A549 (cell line): ENCODE data around the gene MPPED2.

Experiments
- BCL3 ChIP-seq: fragments of >200 bp; sonication (Bioruptor Twin); formaldehyde crosslinking; IDR thresholded peaks from 3 replicates; pipeline ENCODE4 v1.6.1; 2016
- CBX2 ChIP-seq: fragments of 200-600 bp; sonication (generic); IDR thresholded peaks from 2 replicates; pipeline ENCODE4 v1.6.1; 2016; ENCODE audit warnings: low read depth, mild to moderate bottlenecking, borderline replicate concordance
- CHD4 ChIP-seq: fragments of 200-600 bp; sonication (generic); IDR thresholded peaks from 2 replicates; pipeline ENCODE4 v1.6.1; 2016; ENCODE audit warnings: antibody characterized with exemption, mild to moderate bottlenecking, borderline replicate concordance
- CTCF ChIP-seq: fragments of >200 bp; sonication (Bioruptor Twin); formaldehyde crosslinking; IDR thresholded peaks from 3 replicates; pipeline ENCODE4 v1.5.1; 2016
- JUN ChIP-seq, 2 experiments: fragments of >200 bp; sonication (Bioruptor Twin); formaldehyde crosslinking; IDR thresholded peaks; 2 replicates in 1 of 2; 3 replicates in 1 of 2; pipeline ENCODE4 v1.6.1; 2016 to 2017
- KDM1A ChIP-seq: fragments of 200-600 bp; sonication (generic); IDR thresholded peaks from 2 replicates; pipeline ENCODE4 v1.6.1; 2016; ENCODE audit warnings: low read depth, mild to moderate bottlenecking
- MAX ChIP-seq: IDR thresholded peaks from 2 replicates; pipeline ENCODE4 v1.6.1; 2012
- MAZ ChIP-seq: fragments of 150-350 bp; IDR thresholded peaks from 2 replicates; pipeline ENCODE4 v1.6.1; 2014; ENCODE audit warnings: antibody characterized with exemption, low read depth, low read length, borderline replicate concordance
- PHF8 ChIP-seq: fragments of 200-600 bp; sonication (generic); IDR thresholded peaks from 2 replicates; pipeline ENCODE4 v1.6.1; 2016; ENCODE audit warnings: low read depth, mild to moderate bottlenecking, antibody characterized with exemption, moderate library complexity, borderline replicate concordance
- POLR2A ChIP-seq: IDR thresholded peaks from 2 replicates; pipeline ENCODE4 v1.6.1; 2012; ENCODE audit warnings: mild to moderate bottlenecking, low read length
- POLR2AphosphoS2 ChIP-seq: conservative IDR thresholded peaks from 2 replicates; pipeline ENCODE4 v1.6.1; 2012; ENCODE audit warnings: low read length, improper control_type of control experiment, inconsistent platforms
- REST ChIP-seq: fragments of 200-600 bp; sonication (generic); IDR thresholded peaks from 2 replicates; pipeline ENCODE4 v1.6.1; 2016; ENCODE audit warnings: antibody characterized with exemption, mild to moderate bottlenecking, moderate library complexity
- RFX5 ChIP-seq: fragments of 450-650 bp; IDR thresholded peaks from 2 replicates; pipeline ENCODE4 v1.7.1; 2014; ENCODE audit warnings: antibody characterized with exemption, mild to moderate bottlenecking, moderate library complexity
- SMC3 ChIP-seq: fragments of >200 bp; sonication (Bioruptor Twin); formaldehyde crosslinking; IDR thresholded peaks from 3 replicates; pipeline ENCODE4 v1.6.1; 2018; ENCODE audit warnings: inconsistent platforms

- TF ChIP-seq MAZ (no peak), CTCF (no peak), MAX (no peak), CHD4 (no peak), BCL3 (no peak), POLR2A (no peak), CBX2 (no peak), POLR2AphosphoS2 (no peak), RFX5 (no peak), JUN (IDR thresholded peaks at IDR 0.05) (no peak), REST (no peak), KDM1A (no peak), PHF8 (no peak), SMC3 (no peak)
Measured at GRCh38 chr11:30429550-30429949, 156.6 kb downstream of the MPPED2 start.
